Stimulated activated CD8-positive, alpha-beta memory T cell treated with anti-CD3 and anti-CD28 coated beads, Interleukin-7, amount 100 ng/mL, for 24 hours (primary cell): Measurements from ENCODE around the gene GRIK2.

Source experiments
- DNase-seq: peaks from one replicate; pipeline ENCODE4 v3.0.0-alpha.2; 2020; ENCODE audit warnings: low read depth

GRIK2 gene

DNA sequence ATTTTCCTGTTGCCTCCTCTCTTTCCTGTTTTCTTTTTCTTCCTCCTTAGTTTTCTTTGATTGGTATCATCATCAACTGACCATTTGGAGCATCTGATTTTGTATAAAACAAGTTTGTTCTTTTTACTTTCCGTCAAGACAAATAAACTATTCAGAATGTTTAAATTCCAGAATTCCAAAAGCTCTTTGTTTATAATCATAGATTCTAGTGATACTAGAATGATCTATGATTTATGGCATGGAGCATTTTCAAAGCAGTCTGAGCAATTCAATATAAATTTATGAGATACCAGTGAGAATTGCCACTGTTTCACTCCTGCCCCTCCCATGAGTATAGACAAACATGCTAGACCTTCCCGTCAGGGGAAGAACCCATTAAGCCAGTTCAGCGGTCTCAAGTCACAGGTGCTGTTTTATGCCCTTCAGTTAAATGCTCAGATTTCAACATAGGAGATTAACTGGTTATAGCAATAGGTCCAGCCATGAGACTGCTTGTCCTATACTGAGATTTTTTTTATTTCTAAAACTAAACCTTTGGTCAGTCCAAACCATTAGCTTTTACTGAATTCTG lies 60.7 kb downstream of the GRIK2 start:
- DNase-seq: no peak

DNA sequence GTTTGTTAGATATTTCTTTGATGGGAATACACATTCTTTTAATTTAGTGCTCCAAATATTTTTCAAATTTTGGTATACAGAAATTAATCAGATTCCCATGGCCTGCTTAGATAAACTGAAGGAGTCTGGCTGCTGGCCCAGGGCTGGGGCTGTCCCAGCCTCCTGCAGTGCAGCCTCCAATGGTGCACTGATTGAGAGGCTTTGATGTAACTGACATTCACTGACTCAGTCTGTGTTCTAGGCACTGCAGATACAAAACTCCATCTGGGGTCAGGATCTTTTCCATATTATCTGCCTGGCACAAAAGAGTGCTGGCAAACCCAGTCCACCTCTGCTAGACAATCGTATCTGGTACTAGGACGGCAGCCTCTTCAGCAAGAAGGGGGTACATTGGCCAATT lies 64.8 kb downstream of the GRIK2 start:
- DNase-seq: no peak

DNA sequence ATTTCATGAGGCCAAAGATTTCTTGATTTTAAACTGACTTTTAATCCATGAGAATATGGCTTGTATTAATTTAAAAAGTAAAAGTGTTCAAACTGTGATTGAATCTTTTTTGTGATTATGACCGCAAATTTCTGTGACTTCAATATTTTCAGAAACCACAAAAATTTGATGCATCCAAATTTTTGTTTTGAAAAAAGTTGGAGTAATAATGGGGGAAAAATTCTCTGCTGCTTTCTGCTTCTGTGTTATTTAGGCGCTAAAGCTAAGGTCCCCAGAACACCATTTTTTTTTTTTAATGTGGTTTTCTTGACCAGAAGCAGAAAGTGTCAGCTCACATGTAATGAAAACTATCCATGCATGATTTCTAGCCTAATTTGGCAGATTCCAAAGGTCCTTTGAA lies 65.3 kb downstream of the GRIK2 start:
- DNase-seq: no peak

- no peak for DNase-seq
These were observed 69.1 kb downstream of the GRIK2 start for GRCh38 chr6:101462576-101462975.

DNA sequence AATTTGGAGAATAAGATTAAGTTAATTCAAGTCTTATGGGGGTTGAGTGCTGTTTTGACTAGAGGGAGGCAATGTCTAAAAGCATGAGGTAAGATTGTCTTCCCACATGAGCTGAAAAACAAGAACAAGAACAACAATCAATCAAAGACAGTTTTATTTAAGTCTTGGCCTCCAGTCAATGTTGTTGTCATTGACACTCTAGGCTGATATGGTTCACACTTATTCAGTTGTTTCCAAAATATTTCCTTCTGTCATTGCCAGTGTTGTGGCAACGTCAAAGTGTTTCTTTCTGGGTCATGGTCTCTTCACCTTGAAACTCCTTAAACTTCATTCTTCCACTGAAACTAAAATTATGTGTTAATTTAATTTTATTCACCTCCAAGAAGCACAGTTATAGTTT lies 72.4 kb downstream of the GRIK2 start:
- no peak for DNase-seq

GRCh38 chr6:101477436-101477835 lies 83.9 kb downstream of the GRIK2 start:
- DNase-seq: no peak

- no peak for DNase-seq
These were observed 85.4 kb downstream of the GRIK2 start for GRCh38 chr6:101478891-101479290.

GRCh38 chr6:101482606-101483005 lies 89.1 kb downstream of the GRIK2 start:
- no peak for DNase-seq

DNA sequence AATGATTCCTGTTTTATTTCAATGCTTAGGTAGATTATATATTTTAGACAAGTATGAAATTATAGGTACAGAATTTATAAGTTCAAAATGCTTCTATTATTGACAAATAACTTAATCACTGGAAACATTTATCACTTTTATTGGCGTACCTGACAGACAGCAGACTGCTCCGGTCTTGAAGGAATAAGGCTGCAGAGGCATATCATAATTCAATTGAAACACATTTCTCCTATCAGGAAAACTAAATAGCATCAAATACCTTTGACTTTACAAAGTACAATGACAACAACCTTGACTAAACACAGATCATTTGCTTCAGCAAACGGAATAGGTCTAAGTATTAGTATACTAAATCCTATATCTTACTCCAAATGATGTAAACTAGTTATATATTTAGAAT lies 91.3 kb downstream of the GRIK2 start:
- DNase-seq: no peak

DNA sequence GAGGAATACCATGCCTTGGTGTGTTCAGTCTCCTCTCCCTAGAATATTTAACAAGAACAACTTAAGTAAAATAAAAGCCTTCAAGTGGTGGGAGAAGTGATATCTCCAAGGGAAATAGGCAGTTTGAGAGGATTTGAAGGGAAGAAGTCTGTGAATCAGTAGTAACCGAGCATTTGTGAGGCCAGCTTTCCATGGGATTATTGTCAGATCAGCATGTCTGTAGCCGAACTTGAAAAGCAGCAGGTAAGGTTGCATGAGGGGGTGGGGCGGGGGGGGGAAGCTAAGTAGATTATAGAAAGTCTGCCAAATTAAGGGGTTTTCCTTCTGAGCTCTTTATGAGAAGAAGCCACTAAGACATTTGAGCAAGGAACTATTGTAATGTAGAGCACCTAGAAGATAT lies 92.6 kb downstream of the GRIK2 start:
- no peak for DNase-seq

GRCh38 chr6:101486726-101487125 lies 93.2 kb downstream of the GRIK2 start:
- no peak for DNase-seq

- DNase-seq: no peak
These were observed 95.9 kb downstream of the GRIK2 start for GRCh38 chr6:101489456-101489855.

- DNase-seq: no peak
These were observed 97.3 kb downstream of the GRIK2 start for GRCh38 chr6:101490857-101491256.

DNA sequence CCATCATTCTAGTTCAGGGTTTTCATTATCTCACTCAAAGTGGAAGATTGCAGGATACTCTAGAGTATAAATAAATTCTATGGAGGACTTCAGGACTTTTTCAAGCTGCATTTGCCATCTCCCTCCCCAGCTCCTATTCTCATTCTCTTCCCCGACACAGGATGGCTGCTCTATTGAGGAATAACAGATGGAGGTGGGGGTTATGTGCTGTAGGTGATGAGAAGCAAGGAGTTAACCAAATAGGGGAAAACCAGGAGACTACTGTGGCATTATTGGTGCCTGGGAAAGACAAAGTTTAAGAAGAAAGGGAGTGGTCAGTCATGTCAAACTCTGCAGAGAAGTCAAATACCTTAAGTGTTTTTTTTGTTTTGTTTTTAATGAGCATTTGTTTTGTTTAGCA lies 109.3 kb downstream of the GRIK2 start:
- DNase-seq: no peak

DNA sequence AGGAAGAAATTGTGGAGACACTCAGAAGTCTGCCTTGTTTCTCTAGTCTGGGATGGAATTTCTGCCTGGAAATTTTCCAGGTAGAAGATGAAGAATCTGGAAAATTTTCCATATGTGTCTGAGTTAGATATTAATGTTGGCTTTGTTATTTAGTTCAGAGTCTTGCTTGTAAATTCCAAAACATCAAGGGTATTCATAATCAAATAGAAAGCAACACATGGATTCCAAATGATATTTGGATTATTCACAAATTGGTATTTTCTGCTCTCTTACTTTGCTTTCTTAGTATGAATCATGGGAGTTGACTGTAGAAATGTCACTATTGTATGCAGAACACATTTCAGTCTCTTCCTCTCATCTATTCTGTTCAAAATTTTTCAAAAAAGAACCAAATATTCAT lies 116.0 kb downstream of the GRIK2 start:
- no peak for DNase-seq

- DNase-seq: no peak
These were observed 119.7 kb downstream of the GRIK2 start for GRCh38 chr6:101513181-101513580.

- DNase-seq: no peak
These were observed 123.1 kb downstream of the GRIK2 start for GRCh38 chr6:101516578-101516977.

DNA sequence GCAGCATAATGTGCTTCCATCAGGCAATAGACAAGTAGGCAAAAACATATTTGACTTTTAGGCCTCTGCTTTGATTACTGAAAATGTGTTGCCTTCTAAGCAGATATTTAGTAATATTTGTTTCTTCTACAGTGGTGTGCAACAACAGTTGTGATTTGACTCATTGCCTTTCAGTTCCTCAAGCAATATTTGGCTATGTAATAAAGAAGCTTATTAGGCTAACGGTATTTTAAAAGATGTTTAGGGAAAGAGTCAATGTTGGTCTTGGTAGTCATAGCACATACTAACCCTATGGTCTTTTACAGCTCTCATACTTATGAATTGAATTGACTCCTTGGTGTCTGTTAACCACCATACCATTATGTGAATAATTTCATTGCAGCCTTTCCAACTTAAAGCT lies 124.1 kb downstream of the GRIK2 start:
- no peak for DNase-seq

GRCh38 chr6:101522254-101522653 lies 128.7 kb downstream of the GRIK2 start:
- DNase-seq: no peak

DNA sequence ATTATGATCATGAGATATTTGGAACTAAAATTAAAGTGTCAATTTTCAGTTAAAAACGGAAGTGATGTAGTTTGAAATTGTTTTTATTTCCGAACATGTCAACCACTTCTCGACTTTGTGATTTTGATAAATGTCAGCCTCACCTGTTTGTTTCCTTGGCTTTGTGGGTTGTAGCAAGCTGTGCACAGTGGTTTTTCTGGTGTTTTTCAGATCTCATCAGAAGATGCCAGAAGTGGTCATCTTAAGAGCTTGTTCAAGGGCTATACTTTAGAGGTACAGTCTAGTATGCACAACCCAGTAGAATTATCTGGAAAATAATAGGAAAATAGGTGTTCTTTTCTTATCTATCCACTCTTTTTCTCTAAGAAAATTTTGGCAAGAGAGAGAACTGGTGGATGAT lies 134.0 kb downstream of the GRIK2 start:
- DNase-seq: no peak

- no peak for DNase-seq
These were observed 135.3 kb downstream of the GRIK2 start for GRCh38 chr6:101528801-101529200.

GRCh38 chr6:101531538-101531937 lies 138.0 kb downstream of the GRIK2 start:
- DNase-seq: no peak

DNA sequence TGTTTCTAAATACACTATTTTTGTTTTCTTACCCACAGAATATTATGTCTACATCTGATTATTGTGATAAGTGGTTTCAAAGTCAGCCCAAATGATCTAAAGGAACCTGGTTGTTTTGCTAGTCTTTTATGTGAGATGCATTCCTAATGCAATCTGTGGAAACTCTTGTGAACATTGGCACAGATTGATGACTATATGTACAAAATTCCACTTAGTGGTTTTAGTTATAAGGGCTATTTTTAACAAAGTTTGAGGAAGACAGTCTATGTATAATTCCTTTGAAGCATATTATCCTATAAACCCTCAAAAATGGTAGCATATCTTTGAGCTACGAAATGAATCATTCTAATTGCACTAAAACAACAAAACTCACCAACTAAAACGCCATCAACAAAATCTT lies 140.9 kb downstream of the GRIK2 start:
- no peak for DNase-seq

DNA sequence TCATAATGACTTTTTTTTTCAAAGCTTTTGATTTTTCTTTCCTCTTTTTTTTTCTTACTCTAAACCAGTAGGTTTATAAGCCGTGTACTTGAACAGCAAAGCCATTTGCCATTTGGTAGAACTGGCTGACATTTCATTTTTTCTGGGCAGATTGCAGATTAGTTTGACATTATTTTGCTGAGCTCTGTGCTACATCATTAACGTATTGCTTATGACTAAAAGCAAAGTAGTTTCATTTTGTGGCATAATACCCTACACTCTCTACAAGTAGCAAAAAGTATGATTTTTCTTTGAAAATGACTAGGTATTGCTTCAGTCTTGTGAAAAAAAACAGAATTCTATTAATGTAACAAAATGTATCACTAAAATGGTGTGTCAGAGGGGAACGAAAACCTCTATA lies 141.3 kb downstream of the GRIK2 start:
- no peak for DNase-seq

DNA sequence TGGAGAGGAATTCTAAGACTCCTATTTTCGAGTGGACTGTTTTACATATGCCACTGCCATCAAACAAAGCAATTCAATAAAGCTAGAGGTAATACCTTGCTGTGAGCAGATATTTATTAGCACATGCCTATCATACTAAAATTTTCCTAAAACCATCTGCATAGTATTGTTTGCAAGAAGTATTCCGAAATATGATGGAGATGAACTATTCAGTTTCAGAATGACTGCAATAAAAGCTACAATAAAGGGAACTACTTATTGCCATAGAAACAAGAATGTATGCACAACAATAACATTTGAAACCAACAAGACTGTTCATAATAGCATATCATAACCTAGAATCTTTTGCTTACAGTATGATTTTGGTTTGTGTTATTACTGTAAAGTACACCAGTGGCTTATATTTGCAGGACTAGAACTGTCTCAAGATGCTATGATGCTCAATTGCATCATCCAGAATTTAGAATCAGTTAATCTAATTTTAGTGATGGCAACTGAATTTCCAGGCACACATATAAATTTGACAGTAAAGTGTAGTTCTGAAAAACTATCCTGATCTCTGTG lies 144.3 kb downstream of the GRIK2 start:
- DNase-seq: no peak
